ENCODE measurements around the gene SLC26A8. TPM values are rescaled to one million over a fixed set of nuclear protein-coding genes. Genes with fewer than 3 reads are reported as not detected.

The SLC26A8 gene
- total and polyA plus RNA-seq, 2 experiments from 2014 or later = 0.89 to 2.9 TPM

DNA sequence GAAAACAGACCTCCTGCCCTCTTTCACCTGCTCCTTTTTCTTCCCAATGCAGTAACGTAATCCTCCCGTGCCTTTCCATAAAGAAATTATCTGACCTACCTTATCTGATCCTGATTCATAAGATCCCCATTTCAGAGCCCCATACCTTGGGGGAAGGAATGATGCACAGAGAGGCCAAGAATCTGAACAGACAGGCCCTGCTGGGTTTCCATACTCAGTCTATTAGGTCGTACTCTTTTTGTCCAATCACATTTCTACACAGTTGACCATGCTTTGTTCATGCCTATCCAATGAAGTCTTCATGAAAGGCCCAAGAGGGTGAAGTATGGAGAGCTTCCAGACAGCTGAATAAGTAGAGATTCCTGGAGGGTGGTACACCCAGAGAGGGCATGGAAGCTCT lies 128.9 kb downstream of the SLC26A8 start:
- no peaks in the 10 kb centered on the region for H3K9me3 Mint-ChIP-seq
- peak; percentile 53 for ATAC-seq
- H3K27ac Mint-ChIP-seq = no peak overlapping the region
- no peak overlapping the region for H3K27ac ChIP-seq (ENCODE audit: low read depth)
- peaks cover 24% of the 10 kb centered on the region for H3K4me1 Mint-ChIP-seq
- no peaks in the 10 kb centered on the region for H3F3A ChIP-seq (replicated peaks; ENCODE audit: low read depth)
- H3K9me2 ChIP-seq (ENCODE audit: insufficient read depth) = no peaks in the 10 kb centered on the region
- H3K4me3 Mint-ChIP-seq = no peak overlapping the region
- H3K36me3 Mint-ChIP-seq (ENCODE audit: low read depth) = peaks cover 18% of the 10 kb centered on the region
- no peak overlapping the region for H2AFZ ChIP-seq
- no peak overlapping the region for H3K4me3 ChIP-seq
- H3K27me3 ChIP-seq (ENCODE audit: insufficient read depth) = no peaks in the 10 kb centered on the region
- no peak for DNase-seq (ENCODE audit: low spot score)
- peaks cover 47% of the 10 kb centered on the region for H4K20me1 ChIP-seq (replicated peaks; ENCODE audit: insufficient read depth)
- TF ChIP-seq ZNF114 (CRISPR knock-in tag; IDR thresholded peaks at IDR 0.05) = no peak
- no peak for TF ChIP-seq JUNB (IDR thresholded peaks at IDR 0.05; ENCODE audit: unreplicated experiment)
- TF ChIP-seq NANOG (IDR thresholded peaks at IDR 0.05; ENCODE audit: borderline replicate concordance) = no peak
- no peak for TF ChIP-seq ZNF462 (CRISPR knock-in tag; IDR thresholded peaks at IDR 0.05)
- TF ChIP-seq STAT1 (IDR thresholded peaks at IDR 0.05; ENCODE audit: unreplicated experiment) = no peak
- H3K36me3 ChIP-seq (ENCODE audit: insufficient read depth) = peaks cover 4% of the 10 kb centered on the region; the same call in 1 of the 2 replicates
- peaks cover 100% of the 10 kb centered on the region for H3K79me2 ChIP-seq (replicated peaks; ENCODE audit: insufficient read depth)
- peaks cover 11% of the 10 kb centered on the region for H3K4me1 ChIP-seq (ENCODE audit: insufficient read depth)
- H3K27me3 Mint-ChIP-seq (ENCODE audit: insufficient read depth, low read depth, poor library complexity) = peaks cover 2% of the 10 kb centered on the region
- H3K4me2 ChIP-seq = no peak overlapping the region

DNA sequence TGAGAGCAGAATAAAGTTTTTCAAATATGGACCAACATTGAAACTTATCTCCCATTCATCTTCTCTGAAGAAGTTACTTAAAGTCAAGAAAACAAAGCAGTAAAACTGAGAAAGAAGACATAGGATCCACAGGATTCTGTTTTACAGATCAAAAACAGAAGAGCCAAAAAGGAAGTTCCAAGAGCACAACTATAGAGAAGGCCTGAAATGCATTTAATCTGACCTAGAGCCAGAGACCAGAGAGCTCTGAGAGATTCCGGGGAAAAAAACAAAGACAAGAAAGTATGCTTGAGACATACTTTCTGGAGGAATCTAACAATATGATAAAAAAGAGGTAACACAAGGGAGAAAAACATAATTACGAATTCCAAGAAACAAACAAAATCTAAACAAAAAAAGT lies 129.7 kb downstream of the SLC26A8 start:
- Histone ChIP-seq H3K27ac (ENCODE audit: low read depth) (no peak overlapping the region), H3K4me1 (ENCODE audit: insufficient read depth) (peaks cover 11% of the 10 kb centered on the region), H3F3A (replicated peaks; ENCODE audit: low read depth) (no peaks in the 10 kb centered on the region), H3K27me3 (ENCODE audit: insufficient read depth) (no peaks in the 10 kb centered on the region), H4K20me1 (replicated peaks; ENCODE audit: insufficient read depth) (peaks cover 41% of the 10 kb centered on the region), H3K79me2 (replicated peaks; ENCODE audit: insufficient read depth) (peaks cover 95% of the 10 kb centered on the region), H3K9me2 (ENCODE audit: insufficient read depth) (no peaks in the 10 kb centered on the region), H3K36me3 (ENCODE audit: insufficient read depth) (peaks cover 6% of the 10 kb centered on the region; the same call in 1 of the 2 replicates), H2AFZ (no peak overlapping the region), H3K4me3 (no peak overlapping the region), H3K4me2 (no peak overlapping the region)
- H3K27ac Mint-ChIP-seq = peak overlapping the region; percentile 15; the same call in 1 of the 2 replicates
- TF ChIP-seq JUNB (IDR thresholded peaks at IDR 0.05; ENCODE audit: unreplicated experiment) (no peak), STAT1 (IDR thresholded peaks at IDR 0.05; ENCODE audit: unreplicated experiment) (no peak), ZNF114 (CRISPR knock-in tag; IDR thresholded peaks at IDR 0.05) (no peak), POLR2AphosphoS5 (IDR thresholded peaks at IDR 0.05; ENCODE audit: low read depth) (no peak), ZNF331 (CRISPR knock-in tag; IDR thresholded peaks at IDR 0.05; ENCODE audit: low read depth) (no peak), NANOG (IDR thresholded peaks at IDR 0.05; ENCODE audit: borderline replicate concordance) (no peak), EZH2phosphoT487 (IDR thresholded peaks at IDR 0.05; ENCODE audit: unreplicated experiment) (no peak)
- TF ChIP-seq, protein P1, sequence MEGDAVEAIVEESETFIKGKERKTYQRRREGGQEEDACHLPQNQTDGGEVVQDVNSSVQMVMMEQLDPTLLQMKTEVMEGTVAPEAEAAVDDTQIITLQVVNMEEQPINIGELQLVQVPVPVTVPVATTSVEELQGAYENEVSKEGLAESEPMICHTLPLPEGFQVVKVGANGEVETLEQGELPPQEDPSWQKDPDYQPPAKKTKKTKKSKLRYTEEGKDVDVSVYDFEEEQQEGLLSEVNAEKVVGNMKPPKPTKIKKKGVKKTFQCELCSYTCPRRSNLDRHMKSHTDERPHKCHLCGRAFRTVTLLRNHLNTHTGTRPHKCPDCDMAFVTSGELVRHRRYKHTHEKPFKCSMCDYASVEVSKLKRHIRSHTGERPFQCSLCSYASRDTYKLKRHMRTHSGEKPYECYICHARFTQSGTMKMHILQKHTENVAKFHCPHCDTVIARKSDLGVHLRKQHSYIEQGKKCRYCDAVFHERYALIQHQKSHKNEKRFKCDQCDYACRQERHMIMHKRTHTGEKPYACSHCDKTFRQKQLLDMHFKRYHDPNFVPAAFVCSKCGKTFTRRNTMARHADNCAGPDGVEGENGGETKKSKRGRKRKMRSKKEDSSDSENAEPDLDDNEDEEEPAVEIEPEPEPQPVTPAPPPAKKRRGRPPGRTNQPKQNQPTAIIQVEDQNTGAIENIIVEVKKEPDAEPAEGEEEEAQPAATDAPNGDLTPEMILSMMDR (conservative IDR thresholded peaks at IDR 0.05; ENCODE audit: low read depth in 2 of 2) = no peak
- H3K36me3 Mint-ChIP-seq (ENCODE audit: low read depth) = peaks cover 17% of the 10 kb centered on the region
- ATAC-seq (peak; percentile 35; the same call in 2 of the 3 replicates), DNase-seq (ENCODE audit: low spot score) (peak; percentile 24)
- H3K9me3 Mint-ChIP-seq = no peaks in the 10 kb centered on the region
- H3K4me1 Mint-ChIP-seq = peaks cover 24% of the 10 kb centered on the region
- H3K4me3 Mint-ChIP-seq = no peak overlapping the region
- peaks cover 2% of the 10 kb centered on the region for H3K27me3 Mint-ChIP-seq (ENCODE audit: insufficient read depth, low read depth, poor library complexity)

Data from GM23338 (cell line).